HL-60/S4 treated with phorbol 12-myristate 13-acetate at 8.2 ng/mL for 4 days and 3 days (cell line): ENCODE data around the gene AIFM2.

Experiments used
- in situ Hi-C: fragments of 300-500 bp; cut with MboI; formaldehyde crosslinking; loops from 2 replicates; pipeline ENCODE4 v1.15.0; 2022; ENCODE audit warnings: low sequenced_read_pairs

AIFM2 gene

DNA sequence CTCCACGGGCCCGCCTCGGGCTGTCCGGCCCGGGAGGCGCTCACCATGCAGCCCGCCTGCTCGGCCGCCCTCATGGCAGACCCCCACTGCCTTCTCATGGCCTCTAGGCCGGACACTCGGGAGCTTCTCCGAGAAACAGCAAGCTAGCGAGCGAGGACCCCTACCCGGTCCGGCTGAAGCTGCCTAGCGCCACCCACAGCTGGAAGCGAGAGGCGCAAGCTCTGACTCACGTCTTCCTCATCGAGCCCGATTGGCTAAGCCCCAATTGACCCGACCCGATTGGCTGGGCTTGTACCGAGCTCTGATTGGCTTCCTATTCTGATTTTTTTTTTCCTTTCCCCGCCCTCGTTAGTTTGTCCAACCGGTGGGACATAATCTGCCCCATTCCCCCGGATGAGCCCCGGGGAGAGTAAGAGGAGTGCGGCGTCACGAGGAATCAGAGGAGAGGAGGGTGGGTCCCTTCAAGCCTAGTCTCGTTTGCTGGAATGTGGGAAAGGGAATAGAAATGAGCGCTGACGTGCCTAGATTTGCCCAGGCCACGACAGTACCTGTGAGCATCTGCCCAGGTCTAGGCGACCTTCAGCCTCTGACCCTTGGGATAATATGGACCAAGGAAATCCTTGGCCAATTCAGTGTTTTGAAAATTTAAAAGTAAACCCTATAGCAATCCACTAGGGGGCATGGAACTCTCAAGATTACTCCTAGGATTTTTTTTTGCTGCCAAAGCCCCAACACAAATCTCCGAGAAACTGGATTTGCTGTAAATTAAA, 14.0 kb upstream of the AIFM2 start, which contains the start of gene TYSND1:
Gene TYSND1, minus strand, starts transcription at position 212 of the 770 bp plus-strand sequence. Its CDS starts 114 bp downstream, at position 98.
- in situ Hi-C loops: no loop called here

DNA sequence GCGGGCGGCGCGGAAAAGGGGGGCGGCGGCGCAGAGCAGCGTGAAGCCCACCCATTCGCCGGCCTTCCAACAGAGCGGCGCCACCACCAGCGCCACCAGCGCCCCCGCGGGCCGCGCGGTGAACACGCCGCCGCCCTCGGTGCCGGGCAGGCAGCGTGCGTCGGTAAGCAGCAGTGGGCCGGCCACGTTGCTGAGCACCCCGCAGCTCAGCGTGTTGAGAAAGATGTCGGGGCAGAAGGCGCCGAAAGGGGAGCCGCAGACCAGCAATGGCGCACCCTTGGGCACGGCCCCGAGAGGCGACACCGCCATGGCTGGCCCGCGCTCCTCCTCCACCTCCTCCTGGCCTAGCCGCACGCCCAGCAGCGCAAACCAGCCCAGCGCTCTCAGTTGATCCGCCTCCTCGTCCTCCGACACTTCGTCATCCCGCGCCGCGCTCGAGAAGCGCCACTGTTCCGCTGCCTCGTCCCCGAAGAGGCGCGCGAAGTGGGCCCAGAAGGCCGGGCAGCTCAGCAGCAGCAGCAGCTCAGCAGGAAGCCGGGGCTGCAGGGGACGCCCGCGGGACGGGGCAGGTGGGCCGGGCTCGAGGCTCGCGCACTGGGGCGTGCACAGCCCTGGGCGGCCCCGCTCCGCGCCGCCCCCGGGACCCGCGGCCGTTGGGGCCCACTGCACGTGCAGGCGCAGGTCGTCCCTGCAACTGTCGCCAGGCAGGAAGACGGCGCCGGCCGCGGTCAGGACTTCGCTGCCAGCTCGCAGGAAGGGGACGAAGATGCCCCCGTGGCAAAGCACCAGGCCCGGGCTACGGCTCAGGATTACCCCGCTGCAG, 13.3 kb upstream of the AIFM2 start:
- in situ Hi-C loops: no loop called here

DNA sequence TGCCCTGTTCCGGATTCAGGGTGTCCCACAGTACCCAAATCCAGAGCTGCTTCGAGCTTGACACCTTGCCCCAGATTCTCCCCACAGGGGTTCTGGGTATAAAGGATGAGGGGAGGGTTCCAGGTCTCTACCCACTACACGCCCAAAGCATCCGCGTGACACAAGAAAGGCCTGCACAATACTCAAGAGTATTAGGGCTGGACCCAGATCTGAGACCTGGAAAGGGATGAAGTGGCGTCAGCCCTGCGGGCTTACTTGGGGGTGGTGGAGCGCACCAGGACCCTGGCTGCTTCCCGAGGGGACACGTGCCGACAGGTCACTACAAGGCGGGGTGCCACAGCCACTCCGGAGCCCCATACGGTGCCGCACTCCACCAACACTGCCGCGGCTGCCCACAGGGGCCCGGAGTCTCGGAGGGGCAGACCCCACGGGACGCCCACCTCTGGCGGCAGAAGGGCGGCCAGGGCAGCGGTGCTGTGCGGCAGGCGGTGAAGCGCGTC, 12.6 kb upstream of the AIFM2 start:
- in situ Hi-C loops: no loop called here

DNA sequence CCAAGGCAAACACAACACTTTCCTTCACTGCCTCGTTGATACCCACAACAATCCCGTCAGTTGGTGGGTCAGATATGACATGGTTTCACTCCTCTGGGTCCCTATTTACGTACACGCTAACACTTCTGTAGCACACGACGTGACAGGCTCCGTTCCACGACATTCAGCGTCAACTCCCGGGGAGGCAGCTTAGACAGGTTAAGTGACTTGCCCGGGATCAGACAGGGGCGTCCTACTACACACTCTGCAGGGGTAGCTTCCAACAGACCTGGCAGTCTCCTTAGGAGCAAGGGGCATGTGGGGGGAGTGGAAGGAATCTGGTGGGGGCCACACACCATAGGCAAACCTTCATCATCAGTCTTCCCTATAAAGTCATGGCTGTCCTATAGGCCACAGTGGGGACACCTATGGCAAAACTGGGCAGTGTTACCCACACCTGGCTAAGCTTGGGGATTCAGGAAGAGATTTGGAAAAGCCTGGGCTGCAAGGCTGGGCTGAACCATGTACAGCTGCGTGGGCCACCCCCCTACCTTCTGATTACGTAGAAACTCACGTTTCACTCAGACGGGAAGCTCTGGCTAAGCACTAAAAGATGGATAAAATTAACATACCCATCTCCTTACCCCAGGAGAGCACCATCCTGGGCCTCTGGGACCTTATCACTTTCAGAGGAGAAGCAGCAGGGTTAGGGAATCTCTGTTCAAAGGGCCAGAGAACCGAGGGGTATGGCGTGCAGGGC, 11.9 kb upstream of the AIFM2 start:
- in situ Hi-C loops: no loop called here

DNA sequence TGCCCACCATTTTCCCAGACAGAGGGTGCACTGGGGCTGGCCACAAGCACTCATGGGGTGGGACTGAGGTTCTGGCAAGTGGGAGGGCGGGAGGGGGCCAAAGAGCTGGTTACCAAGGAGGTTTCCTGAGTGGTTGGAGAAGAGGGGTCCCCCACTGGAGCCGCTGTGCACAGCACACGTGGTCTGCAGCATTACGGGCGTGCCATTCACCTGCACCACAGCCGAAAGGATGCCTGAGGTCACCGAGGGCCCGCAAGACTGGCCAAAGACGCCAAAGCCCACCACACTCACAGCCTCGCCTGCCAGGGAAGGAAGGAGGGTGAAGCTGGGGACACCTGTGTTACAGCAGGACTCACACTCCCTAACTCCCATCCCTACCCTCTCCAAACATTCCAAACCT, 9.9 kb upstream of the AIFM2 start:
- in situ Hi-C loops: no loop called here

DNA sequence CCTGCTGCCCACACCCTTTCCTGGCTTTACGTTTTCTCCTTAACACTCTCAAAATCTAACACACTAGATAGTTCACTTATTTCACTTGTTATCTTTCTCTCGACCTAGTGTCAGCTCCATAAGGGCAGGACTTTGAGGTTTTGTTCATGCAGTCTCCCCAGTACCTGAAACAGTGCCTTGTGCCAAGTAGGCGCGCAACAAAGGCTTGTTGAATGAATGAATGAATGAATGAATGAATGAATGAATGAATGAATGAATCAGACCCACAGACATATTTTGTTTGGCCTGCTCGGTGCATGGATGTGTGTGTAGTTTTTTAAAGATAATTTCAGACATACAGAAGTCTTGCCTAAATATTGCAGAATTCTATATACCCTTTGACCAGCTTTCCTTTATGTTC, 7.7 kb upstream of the AIFM2 start:
- in situ Hi-C loops: no loop called here

DNA sequence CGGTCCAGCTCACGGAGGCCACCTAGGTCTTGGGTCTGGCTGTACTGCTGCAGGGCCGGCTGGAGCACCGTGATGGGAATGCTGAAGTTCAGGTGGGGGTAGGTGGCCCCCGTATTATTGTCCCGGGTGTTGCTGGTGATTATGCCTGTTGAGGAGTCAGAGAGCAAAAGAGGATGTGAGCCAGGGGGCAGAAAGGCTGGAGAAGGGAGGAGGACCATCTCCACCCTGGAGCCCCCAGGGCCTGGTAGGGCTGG, 7.3 kb upstream of the AIFM2 start:
- in situ Hi-C loops: no loop called here

DNA sequence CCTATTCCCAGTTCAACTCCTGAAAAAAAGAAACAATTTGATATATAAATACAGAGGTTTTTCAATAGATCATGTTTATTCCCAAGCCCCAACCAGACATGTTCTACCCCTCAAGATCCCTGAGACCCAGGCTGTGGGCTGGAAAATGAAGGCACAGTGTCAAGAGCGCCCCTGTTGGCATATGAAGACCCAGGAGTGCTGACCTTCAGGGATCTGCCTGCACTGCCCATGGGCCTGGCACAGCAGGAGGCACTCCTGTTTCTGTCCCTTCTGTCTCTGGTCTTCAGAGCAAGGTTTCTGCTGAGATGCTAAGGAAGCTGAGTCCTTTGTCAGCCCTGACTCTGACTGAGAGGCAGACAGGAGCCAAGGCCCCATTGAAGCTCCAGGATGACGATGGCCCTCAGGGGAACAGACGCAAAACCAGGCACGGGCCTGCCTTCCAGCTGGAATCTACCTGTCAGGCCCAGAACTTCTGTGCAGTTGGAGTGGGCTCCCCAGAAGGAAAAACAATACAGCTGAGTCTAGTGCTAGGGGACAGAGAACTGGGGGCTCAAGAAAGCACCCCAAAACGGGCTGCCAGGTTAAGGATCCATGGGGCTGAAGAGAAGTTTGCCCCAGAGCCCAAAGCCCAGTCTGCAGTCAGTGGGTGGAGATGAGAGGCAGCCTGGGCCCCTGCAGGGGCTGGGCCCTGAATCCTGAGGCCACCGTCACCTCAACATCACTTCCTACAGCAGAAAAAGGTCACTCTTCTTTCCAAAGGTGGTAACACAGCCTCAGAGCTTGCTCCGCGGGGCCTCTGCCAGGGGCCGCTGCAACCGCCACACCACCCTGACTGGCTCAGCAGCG, 6.7 kb upstream of the AIFM2 start:
- in situ Hi-C loops: no loop called here

DNA sequence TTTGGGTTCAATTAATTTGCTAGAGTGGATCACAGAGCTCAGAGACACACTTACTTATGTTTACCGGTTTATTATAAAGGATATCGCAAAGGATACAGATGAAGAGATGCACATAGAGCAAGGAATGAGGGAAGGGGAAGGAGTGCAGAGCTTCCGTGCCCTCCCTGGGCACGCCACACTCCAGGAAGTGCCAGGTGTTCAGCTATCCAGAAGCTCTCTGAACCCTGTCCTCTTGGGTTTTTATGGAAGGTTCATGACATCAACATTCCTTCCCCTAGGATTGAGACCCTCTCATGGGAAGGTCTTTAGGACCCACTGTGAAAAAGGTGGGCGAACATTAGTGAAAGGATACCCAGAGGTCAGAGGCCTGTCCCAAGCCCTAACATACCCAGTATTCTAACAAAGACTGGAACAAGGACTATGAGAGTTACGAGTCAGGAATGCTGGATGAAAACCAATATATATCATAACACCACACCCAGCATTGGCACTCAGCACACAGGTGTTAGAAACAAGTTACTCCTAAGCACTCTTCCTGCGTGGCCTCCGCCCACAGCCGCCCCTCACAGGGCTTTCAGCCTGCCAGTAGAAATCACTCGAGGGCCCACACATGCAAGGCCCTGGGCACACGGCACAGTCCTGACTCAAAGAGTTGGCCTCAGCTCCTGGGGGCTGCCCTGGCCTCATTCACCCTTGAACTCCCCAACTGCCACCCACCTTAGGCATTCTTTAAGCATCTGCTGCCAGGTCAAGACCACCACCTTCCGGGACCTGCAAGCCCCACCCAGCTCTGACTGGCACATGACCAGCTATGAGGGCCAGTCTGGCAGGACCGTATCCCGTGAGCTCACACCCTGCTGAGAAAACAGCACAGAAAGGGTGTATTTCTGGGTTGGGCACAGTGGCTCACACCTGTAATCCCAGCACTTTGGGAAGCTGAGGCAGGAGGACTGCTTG, 5.6 kb upstream of the AIFM2 start:
- in situ Hi-C loops: no loop called here

DNA sequence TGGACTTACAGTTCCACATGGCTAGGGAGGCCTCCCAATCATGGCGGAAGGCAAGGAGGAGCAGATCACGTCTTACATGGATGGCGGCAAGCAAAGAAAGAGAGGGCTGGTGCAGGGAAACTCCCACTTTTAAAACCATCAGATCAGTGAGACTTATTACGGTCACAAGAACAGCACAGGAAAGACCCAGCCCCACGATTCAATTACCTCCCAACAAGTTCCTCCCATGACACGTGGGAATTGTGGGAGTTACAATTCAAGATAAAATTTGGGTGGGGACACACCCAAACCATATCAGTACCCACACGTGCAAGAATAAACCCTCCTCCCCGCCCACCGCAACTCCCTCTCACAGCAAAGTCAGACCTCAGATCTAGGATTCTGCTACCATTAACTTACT, 4.5 kb upstream of the AIFM2 start:
- in situ Hi-C loops: no loop called here

DNA sequence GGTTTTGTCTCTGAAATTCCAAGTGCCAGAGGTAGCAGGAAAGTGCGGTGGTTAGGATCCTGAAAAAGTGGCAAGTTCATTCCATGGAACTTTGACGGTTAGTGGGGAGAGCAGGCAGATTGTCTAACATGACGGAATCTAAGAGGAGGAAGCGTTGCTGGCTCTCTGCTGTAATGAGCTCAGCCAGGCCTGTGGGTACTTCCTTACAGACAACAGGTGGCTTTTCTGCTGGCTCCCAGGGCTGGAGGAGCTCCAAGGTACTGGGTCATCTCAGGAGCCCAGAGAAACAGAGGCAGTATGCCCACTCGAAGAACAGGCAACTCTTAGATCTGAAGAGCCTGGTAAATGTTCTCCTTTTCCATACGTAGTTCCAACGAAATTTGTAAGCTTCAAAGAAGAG, 3.1 kb upstream of the AIFM2 start:
- in situ Hi-C loops: no loop called here

DNA sequence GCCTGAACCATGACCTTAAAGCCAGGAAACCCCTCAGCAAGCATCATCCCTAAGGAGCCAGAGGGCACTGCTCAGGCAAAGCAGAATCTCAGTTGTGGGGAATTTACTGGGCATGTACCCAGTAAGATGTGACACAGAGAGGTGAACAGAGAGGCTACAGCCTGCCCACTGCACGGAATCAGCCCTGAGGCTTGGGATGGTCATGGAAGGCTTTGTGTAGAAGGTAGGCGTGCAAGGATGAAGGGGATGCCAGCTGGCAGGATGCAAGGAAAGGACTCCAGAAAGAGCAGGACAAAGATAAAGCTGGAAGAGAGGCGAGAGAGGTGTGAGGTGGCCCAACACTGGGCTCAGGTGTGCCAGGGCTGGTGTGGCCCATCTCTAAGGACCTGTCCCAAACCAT, 2.4 kb upstream of the AIFM2 start:
- in situ Hi-C loops: no loop called here

DNA sequence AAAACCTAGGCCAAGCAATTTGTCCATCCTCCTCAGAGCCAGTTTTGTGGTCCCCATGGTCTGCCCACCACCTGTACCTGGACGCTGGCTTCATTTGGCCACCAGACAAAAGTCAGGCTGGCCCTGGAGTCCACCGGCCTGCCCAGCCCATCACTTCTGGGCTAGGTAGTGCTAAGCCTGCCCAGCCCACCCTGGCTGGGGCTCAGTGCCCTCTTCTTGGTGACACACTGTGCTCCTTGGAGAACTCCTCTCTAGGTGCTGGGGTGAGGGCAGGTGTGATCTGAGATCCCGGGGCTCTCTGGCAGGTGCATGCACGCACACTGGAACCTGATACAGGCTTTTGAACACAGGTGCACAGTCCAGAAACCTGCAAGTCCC, 1.1 kb downstream of the AIFM2 start:
- in situ Hi-C loops: no loop called here

DNA sequence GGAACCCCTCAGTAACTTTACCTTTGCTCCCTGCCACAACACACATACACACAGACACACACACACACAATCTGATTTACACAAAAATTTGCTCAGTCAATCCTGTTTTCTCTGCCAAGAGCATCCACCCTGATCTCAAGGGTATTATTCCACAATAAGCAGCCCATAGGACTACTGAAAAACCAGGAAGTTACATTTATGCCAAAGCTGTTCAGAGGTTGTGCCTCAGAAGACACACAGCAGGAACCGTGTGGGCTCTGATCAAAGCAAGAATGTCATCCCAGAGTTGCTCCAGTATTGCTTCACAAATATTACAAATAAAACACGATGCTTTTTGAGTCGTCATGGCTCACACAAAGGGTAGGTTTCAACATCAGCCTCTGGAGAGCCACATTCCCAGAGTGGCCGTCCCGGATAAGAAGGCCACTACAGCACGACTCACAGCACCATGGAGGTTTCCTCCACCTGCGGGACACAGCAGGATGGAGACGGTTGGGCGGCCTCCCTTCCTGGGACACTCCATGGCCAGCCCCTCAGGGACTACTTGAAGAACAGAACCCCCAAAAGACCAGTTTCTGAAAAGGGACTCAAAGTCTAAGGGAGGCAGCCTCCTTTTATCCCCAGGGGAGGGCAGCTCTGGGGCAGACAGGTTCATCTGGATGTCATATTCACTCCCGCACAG, 1.6 kb downstream of the AIFM2 start:
- in situ Hi-C loops: no loop called here

DNA sequence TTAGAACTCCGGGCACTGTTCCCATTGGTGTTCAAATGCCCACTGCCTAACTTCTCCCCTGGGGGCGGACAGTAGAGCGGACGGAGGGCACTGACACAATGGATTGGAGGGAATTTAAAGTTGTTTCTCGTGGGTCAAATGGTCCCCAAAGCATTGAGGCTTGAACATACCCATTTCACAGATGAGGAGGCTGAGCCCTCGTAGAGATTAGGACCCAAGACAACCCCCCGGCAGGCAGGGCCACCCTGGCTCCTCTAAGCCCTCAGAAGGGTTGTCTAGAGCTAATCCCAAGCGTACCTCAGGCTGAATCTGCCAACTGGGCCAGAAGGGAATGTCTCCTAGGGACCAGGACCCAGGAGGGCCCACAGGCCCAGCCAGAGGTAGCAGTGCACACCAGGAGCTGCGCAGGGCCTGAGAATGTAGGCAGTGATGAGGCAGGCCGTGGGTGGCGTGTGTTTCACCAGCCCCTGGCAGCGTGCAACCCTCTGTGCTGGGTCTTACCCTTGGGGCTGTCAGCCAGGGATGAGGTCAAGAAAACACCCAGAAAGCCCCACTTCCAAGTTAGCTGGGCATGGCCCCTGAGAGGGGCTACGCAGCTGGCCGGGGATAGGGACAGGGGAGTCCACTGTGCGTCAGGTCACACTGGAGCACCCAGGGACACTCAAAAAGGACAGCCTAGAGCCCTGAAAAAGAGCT, 5.8 kb downstream of the AIFM2 start:
- in situ Hi-C loops: no loop called here

DNA sequence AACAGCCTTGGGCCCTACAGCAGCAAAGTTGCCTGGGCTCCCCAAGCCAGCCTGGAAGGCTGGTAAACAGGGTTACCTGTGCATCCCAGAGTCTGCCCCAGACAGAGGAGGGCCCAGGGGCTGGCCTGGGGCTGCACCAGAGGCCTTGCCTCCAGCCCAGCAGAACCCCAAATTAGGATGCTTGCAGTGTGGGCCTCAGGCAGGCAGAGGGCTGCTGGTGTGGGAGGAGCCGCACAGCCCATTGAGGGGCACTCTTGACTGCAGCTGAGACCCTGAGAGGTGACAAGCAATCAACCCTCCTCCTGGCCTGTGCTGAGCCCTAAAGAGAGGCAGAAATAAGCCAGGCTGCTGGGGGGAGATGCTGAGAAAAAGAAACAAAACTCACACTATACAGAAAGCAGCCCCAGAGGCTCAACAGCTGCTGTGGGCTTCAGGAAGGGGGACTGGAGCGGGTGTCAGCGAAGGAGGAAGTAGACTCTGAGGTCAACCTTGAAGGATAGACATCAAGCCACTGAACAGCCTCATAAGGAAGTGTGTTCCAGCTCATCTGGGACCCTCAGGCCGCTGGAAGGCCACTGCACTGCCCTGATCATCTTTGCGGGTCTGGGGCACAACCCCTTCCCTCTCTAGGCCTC, 6.6 kb downstream of the AIFM2 start:
- in situ Hi-C loops: no loop called here

DNA sequence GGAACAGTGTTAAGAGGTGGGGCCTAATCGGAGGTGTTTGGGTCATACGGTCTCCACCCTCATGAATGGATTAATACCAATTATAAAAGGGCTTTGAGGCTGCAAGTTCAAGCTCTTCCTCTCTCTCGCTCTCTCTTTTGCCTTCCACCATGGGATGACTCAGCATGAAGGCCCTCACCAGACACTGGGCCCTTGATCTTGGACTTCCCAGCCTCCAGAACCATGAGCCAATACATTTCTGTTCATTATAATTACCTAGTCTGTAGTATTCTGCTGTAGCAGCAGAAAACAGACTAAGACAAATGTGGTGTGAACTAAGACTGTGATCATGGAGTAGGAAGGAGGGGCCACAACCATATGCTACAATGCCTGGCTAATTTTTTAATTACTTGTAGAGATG, 7.7 kb downstream of the AIFM2 start:
- in situ Hi-C loops: no loop called here

DNA sequence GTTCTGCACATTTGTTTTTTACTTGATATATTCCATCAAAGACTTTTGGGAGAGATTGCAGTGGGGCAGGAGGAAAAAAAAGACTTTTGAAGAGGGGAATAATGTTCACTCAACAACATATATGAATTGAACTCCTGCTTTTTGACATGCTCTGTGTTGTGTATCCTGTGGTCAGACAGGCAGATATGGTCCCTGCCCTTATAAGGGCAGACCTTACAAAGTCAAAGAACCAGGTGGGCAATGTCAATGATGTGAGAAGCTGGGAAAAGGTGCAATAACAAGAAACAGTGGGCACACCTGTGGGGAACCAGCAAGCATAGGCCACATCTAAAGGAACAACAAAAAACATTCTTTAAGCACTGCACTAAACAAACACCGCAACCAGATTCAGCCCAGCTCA, 8.2 kb downstream of the AIFM2 start:
- in situ Hi-C loops: no loop called here
